Cardiac fibroblast (primary cell): ENCODE measurements around the gene P2RY6.

Experiments used
- DNase-seq, 2 donors: peaks; one replicate each; pipeline versions ENCODE4 v3.0.0 to v3.0.0-alpha.2; 2010; ENCODE audit warnings: low read depth in 2 of 2
- H3K4me3 ChIP-seq, 2 donors: replicated peaks in 1 of 2; 1 replicate in 1 of 2; 2 replicates in 1 of 2; pipeline ENCODE4 v1.5.1; 2011; ENCODE audit warnings: low read depth in 2 of 2, low read length in 2 of 2, mild to moderate bottlenecking in 2 of 2, moderate library complexity in 1 of 2
- TF ChIP-seq, protein P1 (sequence below): IDR thresholded peaks from one replicate; pipeline ENCODE4 v1.5.1; 2011; ENCODE audit warnings: low read depth, mild to moderate bottlenecking, low read length, inconsistent platforms

P2RY6 gene

DNA sequence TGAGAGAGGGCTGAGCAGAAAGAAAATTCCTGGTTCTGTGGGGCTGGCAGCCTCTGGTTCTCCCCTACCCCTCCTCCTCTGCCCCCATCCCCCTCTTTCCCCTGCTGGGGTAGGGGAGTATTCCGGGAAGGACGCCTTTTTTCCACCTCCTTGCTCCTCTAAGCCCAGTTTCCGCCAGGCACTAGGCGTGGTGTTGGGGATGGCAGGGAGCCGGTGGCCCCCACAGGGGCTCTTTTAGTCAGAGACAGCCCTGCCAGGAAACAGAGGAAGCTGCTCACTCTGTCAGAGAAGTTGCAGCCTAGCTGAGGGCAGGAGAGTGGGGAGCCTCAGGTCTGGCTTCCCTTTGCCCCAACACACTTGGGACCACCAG is 20.4 kb downstream of the P2RY6 start:
- TF ChIP-seq, protein P1, sequence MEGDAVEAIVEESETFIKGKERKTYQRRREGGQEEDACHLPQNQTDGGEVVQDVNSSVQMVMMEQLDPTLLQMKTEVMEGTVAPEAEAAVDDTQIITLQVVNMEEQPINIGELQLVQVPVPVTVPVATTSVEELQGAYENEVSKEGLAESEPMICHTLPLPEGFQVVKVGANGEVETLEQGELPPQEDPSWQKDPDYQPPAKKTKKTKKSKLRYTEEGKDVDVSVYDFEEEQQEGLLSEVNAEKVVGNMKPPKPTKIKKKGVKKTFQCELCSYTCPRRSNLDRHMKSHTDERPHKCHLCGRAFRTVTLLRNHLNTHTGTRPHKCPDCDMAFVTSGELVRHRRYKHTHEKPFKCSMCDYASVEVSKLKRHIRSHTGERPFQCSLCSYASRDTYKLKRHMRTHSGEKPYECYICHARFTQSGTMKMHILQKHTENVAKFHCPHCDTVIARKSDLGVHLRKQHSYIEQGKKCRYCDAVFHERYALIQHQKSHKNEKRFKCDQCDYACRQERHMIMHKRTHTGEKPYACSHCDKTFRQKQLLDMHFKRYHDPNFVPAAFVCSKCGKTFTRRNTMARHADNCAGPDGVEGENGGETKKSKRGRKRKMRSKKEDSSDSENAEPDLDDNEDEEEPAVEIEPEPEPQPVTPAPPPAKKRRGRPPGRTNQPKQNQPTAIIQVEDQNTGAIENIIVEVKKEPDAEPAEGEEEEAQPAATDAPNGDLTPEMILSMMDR, result no peak
- DNase-seq, result peak in 1 of 2 donors; percentile 67
- H3K4me3 ChIP-seq, result no peak overlapping the region

DNA sequence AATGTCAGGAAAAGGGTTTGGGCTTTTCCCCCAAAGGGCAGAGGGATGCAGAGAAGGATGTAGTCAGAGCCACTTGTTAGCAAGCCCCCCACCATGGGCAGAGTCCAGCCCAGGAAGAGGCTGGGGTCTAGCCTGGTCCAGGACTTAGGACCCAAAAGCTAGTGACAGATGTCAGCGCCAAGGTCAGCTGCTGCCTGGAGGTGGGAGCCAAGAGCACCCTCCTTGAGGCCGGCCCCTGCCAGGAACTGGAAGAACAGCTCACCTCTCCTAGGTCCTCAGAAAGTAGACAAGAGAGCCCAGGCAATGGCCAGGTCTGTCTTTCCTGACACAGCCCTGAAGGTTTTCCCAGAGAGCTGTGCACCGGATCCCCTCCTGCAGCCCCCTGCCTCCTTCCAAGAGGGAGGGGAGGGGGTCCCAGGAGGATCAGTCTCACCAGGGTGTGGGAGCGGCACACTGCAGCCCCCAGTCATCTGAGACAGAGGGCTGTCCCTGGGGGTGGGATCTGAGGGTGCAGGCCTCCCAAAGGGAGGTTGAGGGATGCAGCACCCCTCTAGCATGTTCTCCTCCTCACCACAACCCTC is 21.3 kb downstream of the P2RY6 start:
- TF ChIP-seq, protein P1, result no peak
- no peak for DNase-seq

DNA sequence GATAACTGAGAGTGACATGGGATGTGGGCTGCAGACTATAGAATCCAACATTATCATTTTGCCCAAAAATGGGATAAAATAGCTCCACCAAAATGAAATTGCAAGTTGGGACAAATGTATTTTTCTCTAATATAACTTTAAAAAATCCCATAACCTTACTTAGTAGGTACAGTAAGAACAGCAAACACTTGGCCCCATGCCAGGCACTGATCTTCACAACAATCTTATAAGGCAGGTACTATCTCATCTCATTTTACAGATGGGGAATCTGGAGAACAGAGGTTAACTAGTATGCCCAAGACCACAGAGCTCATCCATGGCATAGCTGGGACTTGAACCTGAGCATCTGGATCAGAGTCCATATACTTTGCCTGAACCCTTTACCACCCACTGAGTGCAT is 22.5 kb downstream of the P2RY6 start:
- no peak overlapping the region for H3K4me3 ChIP-seq
- TF ChIP-seq, protein P1, result no peak
- no peak for DNase-seq

More for the DNA sequence above, 21.3 kb downstream of the P2RY6 start:
- H3K4me3 ChIP-seq, result no peak overlapping the region

DNA sequence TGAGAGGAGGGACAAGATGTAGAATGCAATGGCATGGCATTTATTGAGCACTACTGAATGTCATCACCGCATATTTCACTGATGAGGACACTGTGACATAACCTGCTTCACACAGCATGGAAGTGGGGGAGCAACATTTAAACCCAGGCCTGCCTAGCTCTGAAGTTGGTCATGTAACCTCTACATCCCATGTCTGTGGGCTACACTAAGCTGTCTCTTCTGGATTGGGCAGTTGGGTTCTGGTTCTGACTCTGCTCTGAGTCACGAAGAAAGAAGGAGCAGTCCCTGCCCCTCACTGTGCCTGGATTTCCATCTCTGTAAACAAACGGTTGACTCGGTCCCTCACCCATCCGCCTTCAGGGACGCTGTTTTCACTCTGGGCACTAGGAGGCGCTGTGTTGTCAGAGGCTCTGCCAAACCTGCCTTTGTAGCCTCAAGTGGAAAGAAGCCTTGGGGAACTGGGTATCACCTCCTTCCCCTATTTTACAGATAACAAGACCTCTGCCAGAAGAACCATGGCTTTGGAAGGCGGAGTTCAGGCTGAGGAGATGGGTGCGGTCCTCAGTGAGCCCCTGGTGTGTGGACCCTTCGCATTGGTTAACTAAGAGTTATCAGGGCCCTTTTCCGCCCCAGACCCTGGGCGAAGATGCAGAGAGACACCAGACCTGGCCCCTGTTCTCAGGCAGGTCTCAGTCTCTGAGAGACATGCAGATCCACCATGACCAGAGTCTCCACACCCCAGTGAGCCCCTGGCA is 23.3 kb downstream of the P2RY6 start:
- peak; percentile 78 to 88 for DNase-seq
- TF ChIP-seq, protein P1, result peak; percentile 97
- H3K4me3 ChIP-seq, result no peak overlapping the region

DNA sequence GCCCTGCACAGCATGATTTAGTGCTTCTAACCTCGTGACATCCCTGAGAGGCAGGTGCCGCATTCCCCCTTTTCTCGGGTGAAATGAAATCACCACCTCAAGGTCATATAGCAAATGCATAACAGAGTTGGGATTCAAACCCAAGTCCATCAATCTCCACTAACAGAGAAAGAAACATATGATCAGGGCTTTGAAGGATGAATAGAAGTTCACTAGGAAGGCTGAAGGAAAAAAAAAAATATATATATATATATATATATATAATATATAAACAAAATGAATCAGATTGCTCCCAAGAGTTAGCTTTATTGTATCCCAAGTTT is 23.8 kb downstream of the P2RY6 start:
- TF ChIP-seq, protein P1, result no peak

DNA sequence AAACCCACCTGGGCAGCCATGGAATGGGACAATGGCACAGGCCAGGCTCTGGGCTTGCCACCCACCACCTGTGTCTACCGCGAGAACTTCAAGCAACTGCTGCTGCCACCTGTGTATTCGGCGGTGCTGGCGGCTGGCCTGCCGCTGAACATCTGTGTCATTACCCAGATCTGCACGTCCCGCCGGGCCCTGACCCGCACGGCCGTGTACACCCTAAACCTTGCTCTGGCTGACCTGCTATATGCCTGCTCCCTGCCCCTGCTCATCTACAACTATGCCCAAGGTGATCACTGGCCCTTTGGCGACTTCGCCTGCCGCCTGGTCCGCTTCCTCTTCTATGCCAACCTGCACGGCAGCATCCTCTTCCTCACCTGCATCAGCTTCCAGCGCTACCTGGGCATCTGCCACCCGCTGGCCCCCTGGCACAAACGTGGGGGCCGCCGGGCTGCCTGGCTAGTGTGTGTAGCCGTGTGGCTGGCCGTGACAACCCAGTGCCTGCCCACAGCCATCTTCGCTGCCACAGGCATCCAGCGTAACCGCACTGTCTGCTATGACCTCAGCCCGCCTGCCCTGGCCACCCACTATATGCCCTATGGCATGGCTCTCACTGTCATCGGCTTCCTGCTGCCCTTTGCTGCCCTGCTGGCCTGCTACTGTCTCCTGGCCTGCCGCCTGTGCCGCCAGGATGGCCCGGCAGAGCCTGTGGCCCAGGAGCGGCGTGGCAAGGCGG is 24.5 kb downstream of the P2RY6 start:
- TF ChIP-seq, protein P1, result no peak
- no peak for DNase-seq

More for the DNA sequence above, 23.8 kb downstream of the P2RY6 start:
- no peak overlapping the region for H3K4me3 ChIP-seq
- no peak for DNase-seq

More for the DNA sequence above, 24.5 kb downstream of the P2RY6 start:
- H3K4me3 ChIP-seq, result no peak overlapping the region
